AG04449 (cell line): ENCODE data around the gene MYOCD.

Experiments used
- CTCF ChIA-PET: fragments of 350-600 bp; formaldehyde crosslinking; extraction: SDS; loops from one replicate; lab custom pipeline; 2021; ENCODE audit warnings: antibody characterized with exemption; lab: Yijun Ruan, JAX
- POLR2A ChIA-PET: fragments of 400-600, 350-600 bp; formaldehyde crosslinking; extraction: SDS; loops from one replicate; lab custom pipeline; 2020; ENCODE audit warnings: antibody characterized with exemption, inconsistent platforms; lab: Yijun Ruan, JAX
- DNase-seq: peaks from one replicate; pipeline ENCODE4 v3.0.0-alpha.2; 2010; ENCODE audit warnings: low read depth, low spot score
- H3K4me3 ChIP-seq: 2 replicates; pipeline ENCODE4 v1.5.1; 2011; ENCODE audit warnings: low read depth, mild to moderate bottlenecking, control low read depth, low read length
- TF ChIP-seq, protein P1 (sequence below): IDR thresholded peaks from one replicate; pipeline ENCODE4 v1.5.1; 2011; ENCODE audit warnings: mild to moderate bottlenecking, moderate library complexity, low read length, control low read depth, inconsistent platforms; ENCODE audit not compliant: insufficient read depth; ENCODE audit errors: missing control alignments

MYOCD gene

DNA sequence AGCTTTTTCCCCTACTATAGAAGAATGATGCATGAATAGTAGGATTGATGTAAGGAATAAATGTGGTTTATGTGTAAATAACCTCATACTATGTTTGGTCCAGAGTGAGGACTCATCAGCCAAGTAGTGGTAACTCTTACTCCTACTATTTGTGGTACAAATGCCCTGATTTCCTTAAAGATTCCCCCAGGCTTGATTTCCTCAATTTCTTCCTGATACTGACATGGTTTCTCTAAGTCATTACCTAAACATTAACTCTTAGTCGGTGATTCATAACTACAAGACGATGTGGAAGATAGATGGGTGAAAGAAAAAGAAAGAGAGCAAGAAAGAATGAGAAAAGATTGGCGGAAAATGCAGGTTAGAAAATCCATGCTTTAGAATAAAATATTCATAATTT lies 17.2 kb upstream of the MYOCD start:
- CTCF ChIA-PET = no interaction called here
- POLR2A ChIA-PET = no interaction called here
- H3K4me3 ChIP-seq = no peak overlapping the region
- DNase-seq = no peak
- TF ChIP-seq, protein P1, sequence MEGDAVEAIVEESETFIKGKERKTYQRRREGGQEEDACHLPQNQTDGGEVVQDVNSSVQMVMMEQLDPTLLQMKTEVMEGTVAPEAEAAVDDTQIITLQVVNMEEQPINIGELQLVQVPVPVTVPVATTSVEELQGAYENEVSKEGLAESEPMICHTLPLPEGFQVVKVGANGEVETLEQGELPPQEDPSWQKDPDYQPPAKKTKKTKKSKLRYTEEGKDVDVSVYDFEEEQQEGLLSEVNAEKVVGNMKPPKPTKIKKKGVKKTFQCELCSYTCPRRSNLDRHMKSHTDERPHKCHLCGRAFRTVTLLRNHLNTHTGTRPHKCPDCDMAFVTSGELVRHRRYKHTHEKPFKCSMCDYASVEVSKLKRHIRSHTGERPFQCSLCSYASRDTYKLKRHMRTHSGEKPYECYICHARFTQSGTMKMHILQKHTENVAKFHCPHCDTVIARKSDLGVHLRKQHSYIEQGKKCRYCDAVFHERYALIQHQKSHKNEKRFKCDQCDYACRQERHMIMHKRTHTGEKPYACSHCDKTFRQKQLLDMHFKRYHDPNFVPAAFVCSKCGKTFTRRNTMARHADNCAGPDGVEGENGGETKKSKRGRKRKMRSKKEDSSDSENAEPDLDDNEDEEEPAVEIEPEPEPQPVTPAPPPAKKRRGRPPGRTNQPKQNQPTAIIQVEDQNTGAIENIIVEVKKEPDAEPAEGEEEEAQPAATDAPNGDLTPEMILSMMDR = no peak

- TF ChIP-seq, protein P1 = no peak
- no peak overlapping the region for H3K4me3 ChIP-seq
- ChIA-PET POLR2A (no interaction called here), CTCF (interaction anchor here (1.1 to 1.6 kb wide), 5 partner anchors 9 to 400 kb away, joined by 3 to 5 read pairs (median 4); no protein-coding TSS in a partner anchor)
- DNase-seq = no peak
Measured at GRCh38 chr17:12655936-12656335, 9.8 kb upstream of the MYOCD start.

DNA sequence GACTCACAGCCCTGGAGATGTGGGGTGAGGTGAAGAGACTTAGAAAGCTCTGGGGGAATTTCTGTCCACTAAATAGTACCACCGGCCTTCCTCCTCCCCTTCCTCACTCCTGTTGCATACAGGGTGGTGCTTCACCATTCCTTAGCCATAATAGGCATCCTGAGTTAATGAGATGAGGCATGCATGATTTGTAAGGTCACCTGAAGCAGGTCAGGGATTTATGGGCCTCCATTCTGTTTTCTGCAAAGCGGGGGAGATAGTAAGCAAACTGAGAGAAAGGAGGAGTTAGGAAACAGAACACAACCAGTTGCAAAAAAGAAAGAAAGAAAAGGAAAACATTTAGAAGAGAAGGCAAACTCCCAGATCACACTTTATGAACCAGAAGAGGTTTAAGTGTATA lies 9.3 kb upstream of the MYOCD start:
- TF ChIP-seq, protein P1 = no peak
- no peak for DNase-seq
- ChIA-PET CTCF (interaction anchor here (1.1 to 1.6 kb wide), 5 partner anchors 8 to 401 kb away, joined by 3 to 5 read pairs (median 4); no protein-coding TSS in a partner anchor), POLR2A (no interaction called here)
- no peak overlapping the region for H3K4me3 ChIP-seq

DNA sequence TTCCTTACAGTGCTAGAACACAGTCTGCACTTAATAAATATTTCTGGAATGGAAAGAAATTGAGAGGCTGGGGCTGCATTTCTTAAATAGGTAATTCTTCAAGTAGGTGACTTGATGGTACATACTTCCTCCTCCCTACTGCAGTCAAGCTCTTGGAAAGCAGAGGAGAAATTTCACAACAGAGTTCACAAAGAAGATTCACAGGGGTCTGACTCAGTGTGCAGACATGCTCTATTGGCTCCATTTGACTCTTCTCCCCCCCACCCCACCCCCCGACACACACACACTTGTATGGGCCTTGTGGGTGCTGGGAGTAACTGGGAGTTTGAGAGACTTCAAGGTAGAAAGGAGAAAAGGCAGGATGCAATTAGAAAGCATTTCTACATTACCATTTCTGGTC lies 6.2 kb upstream of the MYOCD start:
- DNase-seq = peak; percentile 80
- H3K4me3 ChIP-seq = no peak overlapping the region
- ChIA-PET POLR2A (no interaction called here), CTCF (interaction anchor here (0.6 kb wide), 1 partner anchor 449 kb away, joined by 3 read pairs; no protein-coding TSS in a partner anchor)
- TF ChIP-seq, protein P1 = no peak

GRCh38 chr17:12664252-12664651 lies 1.4 kb upstream of the MYOCD start:
- TF ChIP-seq, protein P1 = no peak
- peak overlapping the region; percentile 73 for H3K4me3 ChIP-seq
- DNase-seq = no peak
- ChIA-PET POLR2A (interaction anchor here (1.0 to 1.2 kb wide), 2 partner anchors 44 to 153 kb away, joined by 3 read pairs; no protein-coding TSS in a partner anchor), CTCF (interaction anchor here (0.8 to 5.1 kb wide), 8 partner anchors 8 to 484 kb away, joined by 3 to 211 read pairs (median 6); no protein-coding TSS in a partner anchor)

DNA sequence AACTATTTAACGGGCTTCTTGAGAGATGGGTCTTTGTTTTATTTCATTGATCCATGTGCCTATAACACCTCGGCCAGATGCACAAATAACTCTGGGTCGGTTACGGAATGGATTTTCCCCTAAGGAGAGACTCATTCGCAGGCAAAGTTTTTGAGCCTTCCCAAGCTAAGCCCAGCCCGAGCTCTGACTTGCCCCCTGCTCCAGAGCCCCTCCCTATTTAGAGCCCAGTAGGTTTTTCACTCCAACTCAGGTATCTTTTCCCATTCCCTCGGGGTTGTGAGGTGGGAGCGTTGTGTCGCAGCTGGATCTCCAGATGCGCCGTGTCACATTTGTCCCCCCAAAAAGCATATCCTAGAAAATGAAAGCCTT lies 812 bp upstream of the MYOCD start:
- ChIA-PET POLR2A (interaction anchor here (1.0 to 1.2 kb wide), 3 partner anchors 44 to 153 kb away, joined by 3 read pairs; no protein-coding TSS in a partner anchor), CTCF (interaction anchor here (0.8 to 5.1 kb wide), 16 partner anchors 9 to 502 kb away, joined by 3 to 211 read pairs (median 4); no protein-coding TSS in a partner anchor)
- peak overlapping the region; percentile 73 for H3K4me3 ChIP-seq
- DNase-seq = no peak
- TF ChIP-seq, protein P1 = no peak
